A673 (cell line): Measurements from ENCODE around the gene ATP6V0D1.

Experiments
- CTCF ChIP-seq: fragments of 300-800, 200-600 bp; sonication (generic); conservative IDR thresholded peaks from 2 replicates; pipeline ENCODE4 v1.5.1; 2017; ENCODE audit warnings: low read depth, mild to moderate bottlenecking, antibody characterized with exemption, low read length, moderate library complexity, mixed read lengths
- EZH2 ChIP-seq: fragments of 200-600 bp; sonication (generic); IDR thresholded peaks from 2 replicates; pipeline ENCODE4 v1.6.1; 2017; ENCODE audit warnings: borderline replicate concordance, low read depth, mild to moderate bottlenecking, mixed read lengths, antibody characterized with exemption, low read length; ENCODE audit not compliant: poor library complexity, severe bottlenecking

DNA sequence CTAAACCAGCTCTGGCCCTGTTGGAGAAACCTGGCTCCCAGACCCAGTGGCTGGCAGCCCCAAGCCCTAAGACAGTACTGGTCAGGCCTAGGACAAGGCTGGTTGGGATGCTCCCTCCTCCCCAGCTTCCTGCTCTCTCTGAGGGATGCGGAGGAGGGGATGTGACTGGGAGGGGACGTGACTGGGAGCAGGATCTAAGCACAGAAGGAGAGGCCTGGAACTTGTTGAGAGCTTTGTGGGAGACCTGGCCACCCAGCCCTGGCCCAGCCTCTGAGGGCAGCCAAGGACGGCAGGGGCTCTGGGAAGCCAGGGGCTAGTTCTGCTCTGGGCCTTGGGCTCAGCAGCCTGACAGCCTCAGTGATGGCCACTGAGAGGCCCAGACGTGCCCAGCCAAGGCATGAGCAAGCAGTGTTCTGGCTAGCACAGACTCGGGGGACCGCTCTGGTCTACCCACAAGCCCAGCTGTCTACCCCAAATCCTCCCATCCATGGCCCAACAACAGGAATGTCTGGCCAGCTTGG, 22.8 kb downstream of the ATP6V0D1 start:
- no peak for TF ChIP-seq CTCF
- TF ChIP-seq EZH2 = no peak
